ENCODE data around the gene FOXL2NB. TPM values are rescaled to one million over a fixed set of nuclear protein-coding genes. Genes with fewer than 3 reads are reported as not detected.

FOXL2NB gene
- total RNA-seq (2022; extraction: Qiagen RNA extraction; ENCODE audit: low read depth), result 0.69 to 1.4 TPM (median 1.2 TPM) in 5 replicates

DNA sequence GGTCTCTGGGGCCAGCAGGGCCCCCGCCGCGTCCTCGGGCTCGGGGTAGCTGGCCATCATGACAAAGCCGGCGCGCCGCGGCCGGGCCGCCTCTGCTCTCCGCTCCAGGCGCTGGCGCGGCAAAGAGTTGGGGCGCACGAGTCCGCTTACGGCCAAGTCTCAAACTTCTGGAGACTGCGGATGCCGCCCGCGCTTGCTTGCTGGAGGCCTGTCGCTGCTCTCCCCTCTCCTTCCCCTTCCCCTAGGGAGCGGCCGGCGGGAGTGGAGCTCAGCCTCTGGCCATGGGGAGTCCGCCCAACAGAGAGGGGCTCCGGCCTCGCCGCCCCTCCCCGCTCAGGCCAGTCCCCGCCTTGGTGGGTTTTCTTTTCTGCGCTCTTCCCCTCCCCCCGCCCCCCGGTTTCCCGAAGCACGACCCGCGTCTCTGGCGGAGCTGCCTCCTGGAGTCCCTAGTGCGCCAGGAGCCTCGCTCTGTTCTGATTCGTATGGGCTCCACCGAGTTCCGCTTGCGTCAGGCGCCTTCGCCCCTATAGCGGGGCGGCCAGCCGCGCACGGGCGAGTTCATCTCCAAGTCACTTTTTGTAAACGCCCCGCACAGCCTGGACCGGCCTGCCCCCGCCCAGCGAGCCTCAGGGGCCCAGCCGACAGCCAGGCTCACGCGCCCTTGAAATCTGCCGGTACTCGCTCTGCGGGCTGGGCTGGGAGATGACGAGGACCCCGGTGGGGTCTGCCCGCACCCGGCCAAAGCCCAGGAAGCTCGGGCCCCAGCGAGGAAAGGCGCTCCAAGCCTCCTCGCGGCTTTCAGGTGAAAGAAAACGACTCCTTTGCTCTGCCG is at the start of gene FOXL2NB, which contains the start of gene FOXL2:
Gene FOXL2NB (plus strand): TSS at position 555 of the 832 bp plus-strand sequence. CDS start 148 bp downstream, at position 703.
Gene FOXL2 (minus strand): TSS at position 475 of the 832 bp plus-strand sequence. CDS start 415 bp downstream, at position 60.

Other genes with a start within 250 kb of the FOXL2NB start
- gene PIK3CB, start 112.3 kb upstream of the FOXL2NB start, total RNA-seq (2022; extraction: Qiagen RNA extraction; ENCODE audit: low read depth), result 13.9 to 18.9 TPM (median 16.9 TPM) in 5 replicates
- gene FOXL2, start 80 bp upstream of the FOXL2NB start, total RNA-seq (2022; extraction: Qiagen RNA extraction; ENCODE audit: low read depth), result 2.7 to 4.8 TPM (median 4.5 TPM) in 5 replicates
- gene PRR23A, start 59.1 kb downstream of the FOXL2NB start, total RNA-seq (2022; extraction: Qiagen RNA extraction; ENCODE audit: low read depth), result not detected in 5 replicates
- gene PRR23B, start 73.7 kb downstream of the FOXL2NB start, total RNA-seq (2022; extraction: Qiagen RNA extraction; ENCODE audit: low read depth), result not detected in 5 replicates
- not detected in 5 replicates for gene PRR23C, start 97.7 kb downstream of the FOXL2NB start, total RNA-seq (2022; extraction: Qiagen RNA extraction; ENCODE audit: low read depth)